Naive thymus-derived CD4-positive, alpha-beta T cell (primary cell): Measurements from ENCODE around the gene SH3D19. TPM values are rescaled to one million over a fixed set of nuclear protein-coding genes. Genes with fewer than 3 reads are reported as not detected.

Source experiments
- ATAC-seq: fragments of 150-1000 bp; cut with Tn5 transposase; 2 replicates; pipeline ENCODE4 v1.10.0; 2021; ENCODE audit warnings: mild to moderate bottlenecking, moderate library complexity
- CTCF ChIA-PET: fragments of 350-600 bp; sonication (Branson Sonifier 250); formaldehyde crosslinking; loops from one replicate; lab custom pipeline; 2021; ENCODE audit warnings: antibody characterized with exemption; lab: Charles Lee
- POLR2A ChIA-PET: fragments of 350-600 bp; sonication (Branson Sonifier 250); formaldehyde crosslinking; loops from one replicate; lab custom pipeline; 2021; ENCODE audit warnings: antibody characterized with exemption, inconsistent platforms; lab: Charles Lee
- DNase-seq, 9 donors: peaks; one replicate each; pipeline versions ENCODE4 v3.0.0 to v3.0.0-alpha.2; 2020 to 2022; ENCODE audit warnings: mixed read lengths in 1 of 9
- H3K27ac ChIP-seq: one replicate; pipeline ENCODE4 v1.7.0; 2013; ENCODE audit warnings: mild to moderate bottlenecking, low read depth, low read length, moderate library complexity
- H3K27me3 ChIP-seq, 2 donors: one replicate each; pipeline ENCODE4 v1.7.0; 2013; ENCODE audit warnings: low read length in 2 of 2, mild to moderate bottlenecking in 2 of 2, moderate library complexity in 2 of 2; ENCODE audit not compliant: control insufficient read depth in 2 of 2, insufficient read depth in 2 of 2
- H3K36me3 ChIP-seq, 3 experiments: 1 replicate in 2 of 3; 2 replicates in 1 of 3; pipeline ENCODE4 v1.7.0; 2013; ENCODE audit warnings: low read length in 3 of 3, mild to moderate bottlenecking in 3 of 3, moderate library complexity in 1 of 3; ENCODE audit not compliant: insufficient read depth in 3 of 3, control insufficient read depth in 2 of 3
- H3K4me1 ChIP-seq, 2 donors: one replicate each; pipeline ENCODE4 v1.7.0; 2013; ENCODE audit warnings: low read length in 2 of 2, mild to moderate bottlenecking in 2 of 2, moderate library complexity in 1 of 2; ENCODE audit not compliant: control insufficient read depth in 2 of 2, insufficient read depth in 2 of 2
- H3K4me3 ChIP-seq: 2 replicates; pipeline ENCODE4 v1.7.0; 2013; ENCODE audit warnings: mild to moderate bottlenecking, low read length
- H3K9me3 ChIP-seq, 3 experiments: 1 replicate in 2 of 3; 2 replicates in 1 of 3; pipeline ENCODE4 v1.7.0; 2013; ENCODE audit warnings: low read length in 3 of 3; ENCODE audit not compliant: control insufficient read depth in 2 of 3
- H3K27ac Mint-ChIP-seq, 9 donors: one replicate each; pipeline ENCODE4 v1.8.0; 2020 to 2022; ENCODE audit warnings: mixed read lengths in 9 of 9, mild to moderate bottlenecking in 8 of 9, moderate library complexity in 5 of 9, inconsistent platforms in 2 of 9
- H3K27me3 Mint-ChIP-seq, 5 donors: one replicate each; pipeline ENCODE4 v1.8.0; 2021 to 2022; ENCODE audit warnings: mixed read lengths in 5 of 5, mild to moderate bottlenecking in 1 of 5
- H3K36me3 Mint-ChIP-seq, 5 donors: one replicate each; pipeline ENCODE4 v1.8.0; 2020 to 2022; ENCODE audit warnings: mixed read lengths in 5 of 5, mild to moderate bottlenecking in 3 of 5, inconsistent platforms in 1 of 5
- H3K4me1 Mint-ChIP-seq, 7 donors: one replicate each; pipeline ENCODE4 v1.8.0; 2020 to 2022; ENCODE audit warnings: mixed read lengths in 7 of 7, mild to moderate bottlenecking in 3 of 7, inconsistent platforms in 1 of 7
- H3K4me3 Mint-ChIP-seq, 10 donors: one replicate each; pipeline ENCODE4 v1.8.0; 2020 to 2022; ENCODE audit warnings: mild to moderate bottlenecking in 10 of 10, mixed read lengths in 10 of 10, moderate library complexity in 6 of 10, inconsistent platforms in 2 of 10
- H3K9me3 Mint-ChIP-seq, 11 donors: one replicate each; pipeline ENCODE4 v1.8.0; 2020 to 2022; ENCODE audit warnings: mixed read lengths in 11 of 11, mild to moderate bottlenecking in 4 of 11, inconsistent platforms in 1 of 11, moderate library complexity in 1 of 11
- intact Hi-C, 2 donors: fragments of 100-400 bp; cut with micrococcal nuclease; formaldehyde crosslinking; loops; one replicate each; pipeline ENCODE4 v1.15.1; 2023
- polyA plus RNA-seq, 2 donors: library from polyadenylated mRNA; unstranded; fragments of 300-500 nt; fragmentation: Illumina TruSeq; gene quantifications; one replicate each; pipeline ENCODE4 v1.2.3, GENCODE V29; 2021
- total RNA-seq, 6 experiments: library from RNA in 5 of 6; stranded (reverse) in 5 of 6; gene quantifications; 1 replicate in 5 of 6; 2 replicates in 1 of 6; pipeline ENCODE4 v1.2.3 and lab custom pipeline; 2021 to 2026

The SH3D19 gene
- total and polyA plus RNA-seq, 7 experiments from 2014 or later: 0.66 to 1.8 (median 1.0) TPM; not detected in 2

DNA sequence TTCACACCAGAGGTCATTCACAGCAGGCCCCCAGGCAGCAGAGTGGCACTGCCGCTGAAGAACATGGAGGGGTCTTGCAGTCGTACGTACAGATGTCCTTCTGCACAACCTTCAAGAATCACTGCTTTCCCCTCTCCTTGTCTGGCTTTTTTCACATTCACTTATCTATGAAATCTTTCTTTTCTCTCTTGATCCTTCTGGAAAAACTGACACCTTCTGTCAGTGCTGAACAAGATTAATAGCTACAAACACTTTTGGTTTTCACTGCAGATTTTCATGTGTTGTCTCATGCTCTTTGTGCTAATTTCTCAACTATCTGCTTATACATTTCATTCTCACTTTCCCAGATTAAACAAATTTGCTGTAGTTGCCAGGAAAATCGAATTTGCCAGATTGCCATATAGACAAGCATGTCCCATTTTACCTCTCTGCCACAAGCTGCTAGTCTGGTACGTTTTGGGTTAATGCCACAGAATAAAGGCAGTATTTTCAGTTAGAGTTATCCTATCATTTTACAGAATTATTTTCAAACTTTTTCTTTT lies 142.9 kb downstream of the SH3D19 start:
- CTCF ChIA-PET: interaction anchor here (0.6 kb wide), 1 partner anchor 25 kb away, joined by 3 read pairs; no protein-coding TSS in a partner anchor

DNA sequence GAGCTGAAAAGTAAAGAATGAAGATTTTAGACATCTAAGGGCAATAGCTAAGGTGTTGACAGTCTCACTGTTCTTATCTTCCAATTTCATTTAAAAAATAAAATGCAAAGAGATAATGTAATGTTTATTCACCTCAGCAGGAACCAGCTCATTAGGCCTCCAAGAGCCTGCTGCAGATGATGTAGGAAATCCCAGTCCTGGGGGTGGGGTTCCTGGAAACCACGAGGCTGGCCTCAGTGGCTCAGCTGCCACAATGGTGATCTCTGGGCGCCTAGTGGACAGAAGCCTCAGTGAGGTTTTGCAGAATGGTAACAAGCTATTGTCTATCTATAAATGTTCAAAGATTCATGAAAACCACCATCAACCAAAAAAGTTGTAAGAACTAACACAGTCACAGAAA lies 148.7 kb downstream of the SH3D19 start:
- H3K4me3 Mint-ChIP-seq: no peak overlapping the region
- H3K27ac Mint-ChIP-seq: no peak overlapping the region
- Histone ChIP-seq H3K4me1 (no peaks in the 10 kb centered on the region), H3K27ac (no peak overlapping the region), H3K4me3 (no peak overlapping the region), H3K9me3 (no peaks in the 10 kb centered on the region), H3K27me3 (no peaks in the 10 kb centered on the region), H3K36me3 (no peaks in the 10 kb centered on the region)
- CTCF ChIA-PET: no interaction called here
- POLR2A ChIA-PET: no interaction called here
- no peaks in the 10 kb centered on the region for H3K9me3 Mint-ChIP-seq
- no peaks in the 10 kb centered on the region for H3K36me3 Mint-ChIP-seq
- intact Hi-C loops: no loop called here
- no peak for DNase-seq
- peaks cover 2 to 11% (median 5%) of the 10 kb centered on the region in 5 donors for H3K27me3 Mint-ChIP-seq
- no peaks in the 10 kb centered on the region for H3K4me1 Mint-ChIP-seq
- no peak for ATAC-seq

More for the DNA sequence above, 142.9 kb downstream of the SH3D19 start:
- POLR2A ChIA-PET: no interaction called here
- H3K9me3 Mint-ChIP-seq: no peaks in the 10 kb centered on the region
- Histone ChIP-seq H3K27me3 (no peaks in the 10 kb centered on the region), H3K4me3 (no peak overlapping the region), H3K27ac (no peak overlapping the region), H3K4me1 (no peaks in the 10 kb centered on the region), H3K9me3 (no peaks in the 10 kb centered on the region), H3K36me3 (no peaks in the 10 kb centered on the region)
- H3K4me1 Mint-ChIP-seq: no peaks in the 10 kb centered on the region
- ATAC-seq (no peak), DNase-seq (no peak)
- no peaks in the 10 kb centered on the region for H3K36me3 Mint-ChIP-seq
- intact Hi-C loops: no loop called here
- H3K27ac Mint-ChIP-seq: no peak overlapping the region
- no peak overlapping the region for H3K4me3 Mint-ChIP-seq
- H3K27me3 Mint-ChIP-seq: peaks cover under 1 to 11% (median 4%) of the 10 kb centered on the region in 5 donors

DNA sequence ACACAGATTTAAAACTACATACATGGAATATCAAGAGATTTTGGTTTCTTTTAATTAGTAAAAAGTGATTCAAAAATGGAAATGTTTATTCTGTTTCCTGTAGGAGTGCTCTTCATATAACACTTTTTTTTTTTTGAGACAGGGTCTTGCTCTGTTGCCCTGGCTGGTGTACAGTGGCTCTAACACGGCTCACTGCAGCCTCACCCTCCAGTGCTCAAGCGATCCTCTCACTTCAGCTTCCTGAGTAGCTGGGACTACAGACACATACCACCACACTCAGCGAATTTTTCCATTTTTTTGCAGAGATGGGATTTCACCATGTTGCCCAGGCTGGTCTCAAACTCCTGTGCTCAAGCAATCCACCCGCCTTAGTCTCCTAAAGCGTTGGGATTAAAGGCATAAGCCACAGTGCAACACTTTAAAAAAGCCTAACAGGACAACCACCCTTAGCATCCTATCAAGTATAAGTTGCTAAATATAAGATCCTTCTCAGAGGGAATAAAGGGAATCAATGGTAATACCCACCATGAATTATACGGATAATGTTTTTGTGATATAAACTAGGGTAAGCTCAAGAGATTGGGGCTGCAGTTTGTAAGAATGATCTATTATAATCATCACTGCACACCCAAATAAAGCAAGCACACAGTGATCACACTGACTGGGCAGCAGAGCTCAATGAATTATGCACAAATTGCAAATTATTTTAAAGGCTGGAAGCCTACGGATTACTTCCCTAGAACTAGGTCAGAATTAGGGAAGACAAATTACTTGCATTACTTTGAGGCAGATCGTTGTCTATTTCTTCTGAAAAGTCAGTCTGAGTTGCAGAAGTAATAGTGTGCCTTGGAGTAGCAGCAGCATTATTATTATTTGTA lies 149.4 kb downstream of the SH3D19 start:
- Mint-ChIP-seq H3K4me1 (no peaks in the 10 kb centered on the region), H3K4me3 (no peak overlapping the region), H3K36me3 (no peaks in the 10 kb centered on the region), H3K9me3 (peaks cover 0 to 3% (median 0%) of the 10 kb centered on the region in 11 donors), H3K27me3 (peaks cover 0 to 15% (median 3%) of the 10 kb centered on the region in 5 donors), H3K27ac (no peak overlapping the region)
- Histone ChIP-seq H3K4me1 (no peaks in the 10 kb centered on the region), H3K27me3 (no peaks in the 10 kb centered on the region), H3K9me3 (no peaks in the 10 kb centered on the region), H3K36me3 (no peaks in the 10 kb centered on the region), H3K4me3 (no peak overlapping the region), H3K27ac (no peak overlapping the region)
- POLR2A ChIA-PET: no interaction called here
- DNase-seq (no peak), ATAC-seq (no peak)
- intact Hi-C loops: no loop called here
- CTCF ChIA-PET: no interaction called here

DNA sequence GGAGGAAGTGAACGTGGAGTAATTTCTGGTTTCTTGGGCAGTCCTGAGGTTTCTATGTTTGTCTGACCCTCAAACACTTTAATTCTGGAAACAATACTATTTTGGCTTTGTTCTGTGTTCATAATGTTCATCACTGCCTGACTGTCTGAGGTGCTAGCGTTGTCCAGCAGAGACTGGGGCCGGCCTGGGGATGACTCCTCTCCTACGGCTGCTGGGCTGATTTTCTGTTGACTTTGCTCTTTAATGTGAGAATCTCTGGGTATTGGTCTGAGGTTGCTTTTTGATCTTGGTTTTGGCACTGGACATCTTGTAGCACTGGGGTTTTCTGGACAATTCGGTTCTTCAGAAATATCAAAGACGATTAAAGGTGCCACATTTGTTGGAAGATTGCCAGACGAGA lies 150.2 kb downstream of the SH3D19 start:
- DNase-seq: no peak
- no peak overlapping the region for H3K27ac ChIP-seq
- ATAC-seq: no peak
- Mint-ChIP-seq H3K36me3 (no peaks in the 10 kb centered on the region), H3K27ac (no peak overlapping the region), H3K27me3 (peaks cover 0 to 15% (median 6%) of the 10 kb centered on the region in 5 donors), H3K9me3 (peaks cover 0 to 3% (median 0%) of the 10 kb centered on the region in 11 donors), H3K4me3 (no peak overlapping the region), H3K4me1 (no peaks in the 10 kb centered on the region)
- H3K9me3 ChIP-seq: no peaks in the 10 kb centered on the region
- CTCF ChIA-PET: no interaction called here
- POLR2A ChIA-PET: no interaction called here
- intact Hi-C loops: no loop called here
- H3K4me3 ChIP-seq: no peak overlapping the region
- no peaks in the 10 kb centered on the region for H3K27me3 ChIP-seq
- no peaks in the 10 kb centered on the region for H3K36me3 ChIP-seq
- H3K4me1 ChIP-seq: no peaks in the 10 kb centered on the region

DNA sequence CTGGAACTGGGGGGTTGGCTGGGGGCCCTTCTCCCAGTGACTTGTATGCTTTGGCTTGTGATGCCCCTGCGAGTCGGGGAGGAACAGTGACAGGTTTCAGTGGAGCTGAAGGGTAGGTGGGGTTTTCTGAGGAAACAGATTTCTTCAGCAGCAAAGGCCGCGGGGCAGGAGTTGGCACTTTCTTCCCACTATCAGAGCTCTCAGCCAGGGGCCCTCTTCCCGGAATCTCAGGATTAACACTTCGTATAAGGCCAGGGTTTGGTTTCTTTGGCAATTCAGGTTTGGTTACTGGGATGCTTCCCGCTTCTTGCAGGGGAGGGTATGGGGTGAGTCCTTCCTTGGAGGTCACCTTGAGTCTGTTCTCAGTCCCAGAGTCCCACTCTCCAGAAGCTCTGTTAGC lies 150.6 kb downstream of the SH3D19 start:
- no peaks in the 10 kb centered on the region for H3K27me3 ChIP-seq
- no peaks in the 10 kb centered on the region for H3K36me3 ChIP-seq
- no peak overlapping the region for H3K27ac ChIP-seq
- no peak for DNase-seq
- ATAC-seq: no peak
- ChIA-PET POLR2A (no interaction called here), CTCF (no interaction called here)
- peaks cover 0 to 17% (median 6%) of the 10 kb centered on the region in 5 donors for H3K27me3 Mint-ChIP-seq
- H3K4me1 Mint-ChIP-seq: no peaks in the 10 kb centered on the region
- H3K36me3 Mint-ChIP-seq: no peaks in the 10 kb centered on the region
- H3K4me1 ChIP-seq: no peaks in the 10 kb centered on the region
- H3K4me3 ChIP-seq: no peak overlapping the region
- no peak overlapping the region for H3K27ac Mint-ChIP-seq
- peaks cover 0 to 3% (median 0%) of the 10 kb centered on the region in 11 donors for H3K9me3 Mint-ChIP-seq
- no peak overlapping the region for H3K4me3 Mint-ChIP-seq
- intact Hi-C loops: no loop called here
- H3K9me3 ChIP-seq: no peaks in the 10 kb centered on the region

DNA sequence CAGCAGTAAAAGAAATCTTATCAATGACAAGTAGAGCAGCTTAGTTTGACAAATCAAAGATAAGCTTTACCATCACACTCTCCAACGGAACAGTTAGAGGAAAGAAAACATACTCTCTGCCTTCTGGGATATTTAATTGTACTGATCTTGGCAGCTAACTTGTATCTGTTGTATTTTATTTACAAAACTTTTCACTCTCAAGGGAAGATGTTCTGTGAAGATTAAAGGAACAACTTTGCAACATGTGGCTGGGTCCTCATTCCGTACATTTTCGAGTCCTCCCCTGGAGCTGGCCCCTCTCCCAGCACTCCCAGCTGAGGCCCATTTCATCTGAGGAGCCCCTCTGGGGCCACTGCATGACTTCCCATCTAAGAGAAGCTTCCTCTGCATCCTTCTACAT lies 151.5 kb downstream of the SH3D19 start:
- Histone ChIP-seq H3K9me3 (no peaks in the 10 kb centered on the region), H3K4me1 (no peaks in the 10 kb centered on the region), H3K27ac (no peak overlapping the region), H3K4me3 (no peak overlapping the region), H3K27me3 (no peaks in the 10 kb centered on the region), H3K36me3 (no peaks in the 10 kb centered on the region)
- CTCF ChIA-PET: no interaction called here
- POLR2A ChIA-PET: no interaction called here
- Mint-ChIP-seq H3K4me3 (no peak overlapping the region), H3K36me3 (no peaks in the 10 kb centered on the region), H3K27ac (no peak overlapping the region), H3K27me3 (peaks cover 3 to 21% (median 6%) of the 10 kb centered on the region in 5 donors), H3K9me3 (peaks cover 0 to 3% (median 0%) of the 10 kb centered on the region in 11 donors), H3K4me1 (no peaks in the 10 kb centered on the region)
- intact Hi-C loops: no loop called here
- ATAC-seq: no peak
- no peak for DNase-seq
